GM18868 (cell line): ENCODE results near the gene GJB4.

Source experiments
- ATAC-seq: cut with Tn5 transposase; IDR thresholded peaks from one replicate; pipeline ENCODE4 v1.9.1; 2021; ENCODE audit warnings: mild to moderate bottlenecking, moderate library complexity; ENCODE audit not compliant: unreplicated experiment

The GJB4 gene

DNA sequence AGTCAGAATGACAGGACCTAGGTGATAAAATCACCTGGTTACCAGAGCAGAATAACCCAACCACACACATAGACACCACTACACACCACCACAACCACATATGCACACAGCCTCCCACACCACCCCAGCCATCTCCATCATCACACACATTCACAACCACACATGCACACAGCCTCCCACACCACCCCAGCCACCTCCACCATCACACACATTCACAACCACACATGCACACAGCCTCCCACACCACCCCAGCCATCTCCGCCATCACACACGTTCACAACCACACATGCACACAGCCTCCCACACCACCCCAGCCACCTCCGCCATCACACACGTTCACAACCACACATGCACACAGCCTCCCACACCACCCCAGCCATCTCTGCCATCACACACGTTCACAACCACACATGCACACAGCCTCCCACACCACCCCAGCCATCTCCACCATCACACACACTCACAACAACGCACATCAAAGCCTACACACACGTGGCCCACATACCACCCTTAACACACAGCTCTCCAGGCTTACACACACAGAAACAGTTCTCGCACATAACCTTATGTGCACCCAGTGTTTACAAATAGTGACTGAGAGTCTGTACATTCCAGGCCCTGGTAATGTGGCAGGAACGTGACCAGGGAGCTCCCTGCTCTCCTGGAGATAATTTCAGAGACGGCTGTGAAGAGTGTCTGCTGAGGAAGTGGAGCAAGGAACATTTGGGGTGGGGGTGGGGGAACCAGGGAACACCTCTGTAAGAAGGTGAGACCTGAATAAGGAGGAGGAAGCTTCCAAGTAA, 18.2 kb downstream of the GJB4 start:
- no peak for ATAC-seq

DNA sequence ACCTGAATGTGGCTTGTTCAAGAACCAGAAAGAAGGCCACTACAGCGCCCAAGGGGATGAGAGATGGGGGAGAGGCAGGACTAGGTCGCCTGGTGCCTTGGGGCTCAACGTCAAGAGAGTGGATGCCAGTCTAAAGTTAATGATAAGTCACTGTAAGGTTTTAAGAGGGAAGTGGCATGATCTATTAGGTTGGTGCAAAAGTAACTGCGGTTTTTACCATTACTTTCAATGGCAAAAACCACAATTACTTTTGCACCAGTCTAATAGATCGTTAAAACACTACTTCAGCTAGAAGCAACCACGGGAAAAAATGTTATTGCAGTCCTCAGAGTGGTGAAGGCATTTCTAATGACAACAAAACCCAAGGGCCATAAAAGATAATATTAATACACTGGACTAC, 18.8 kb downstream of the GJB4 start:
- no peak for ATAC-seq

DNA sequence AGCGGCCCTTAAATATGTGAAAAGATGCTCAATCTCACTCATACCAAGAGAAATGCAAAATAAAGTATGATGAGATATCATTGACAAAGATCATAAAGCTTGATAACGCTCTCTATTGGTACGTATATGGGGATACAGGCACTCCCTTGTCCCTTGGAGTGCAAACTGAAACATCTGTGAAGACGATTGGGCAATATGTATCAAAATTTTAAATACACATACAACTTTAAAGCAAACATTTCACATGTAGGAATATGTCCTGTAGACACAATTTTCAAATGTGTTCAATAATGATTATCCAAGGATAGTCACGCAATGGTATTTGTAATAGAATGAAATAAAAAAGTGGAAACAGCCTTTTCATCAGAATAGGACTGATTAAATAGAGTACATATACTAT, 19.5 kb downstream of the GJB4 start:
- ATAC-seq = no peak

GRCh38 chr1:34779526-34779925, 20.0 kb downstream of the GJB4 start:
- no peak for ATAC-seq

DNA sequence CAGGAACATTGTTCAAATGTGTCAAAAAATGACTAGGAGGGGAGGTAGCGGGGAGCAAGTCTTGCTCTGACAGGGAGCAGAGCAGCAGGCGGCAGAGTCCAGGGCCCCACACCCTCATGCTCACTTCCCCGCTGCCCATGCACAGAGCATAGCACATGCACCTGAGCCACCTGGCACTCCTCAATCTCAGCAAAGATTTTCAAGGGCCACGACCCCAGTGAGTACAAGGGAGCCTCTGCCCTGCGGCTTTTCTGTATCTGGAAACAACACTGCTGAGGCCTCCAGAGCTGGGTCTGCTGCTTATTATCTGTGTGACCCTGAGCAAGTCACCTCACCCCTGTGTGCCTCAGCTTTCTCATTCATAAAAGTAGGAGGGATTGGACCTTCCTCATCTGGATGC, 20.4 kb downstream of the GJB4 start:
- ATAC-seq = no peak

- ATAC-seq = no peak
These were observed 21.0 kb downstream of the GJB4 start for GRCh38 chr1:34780528-34780927.

DNA sequence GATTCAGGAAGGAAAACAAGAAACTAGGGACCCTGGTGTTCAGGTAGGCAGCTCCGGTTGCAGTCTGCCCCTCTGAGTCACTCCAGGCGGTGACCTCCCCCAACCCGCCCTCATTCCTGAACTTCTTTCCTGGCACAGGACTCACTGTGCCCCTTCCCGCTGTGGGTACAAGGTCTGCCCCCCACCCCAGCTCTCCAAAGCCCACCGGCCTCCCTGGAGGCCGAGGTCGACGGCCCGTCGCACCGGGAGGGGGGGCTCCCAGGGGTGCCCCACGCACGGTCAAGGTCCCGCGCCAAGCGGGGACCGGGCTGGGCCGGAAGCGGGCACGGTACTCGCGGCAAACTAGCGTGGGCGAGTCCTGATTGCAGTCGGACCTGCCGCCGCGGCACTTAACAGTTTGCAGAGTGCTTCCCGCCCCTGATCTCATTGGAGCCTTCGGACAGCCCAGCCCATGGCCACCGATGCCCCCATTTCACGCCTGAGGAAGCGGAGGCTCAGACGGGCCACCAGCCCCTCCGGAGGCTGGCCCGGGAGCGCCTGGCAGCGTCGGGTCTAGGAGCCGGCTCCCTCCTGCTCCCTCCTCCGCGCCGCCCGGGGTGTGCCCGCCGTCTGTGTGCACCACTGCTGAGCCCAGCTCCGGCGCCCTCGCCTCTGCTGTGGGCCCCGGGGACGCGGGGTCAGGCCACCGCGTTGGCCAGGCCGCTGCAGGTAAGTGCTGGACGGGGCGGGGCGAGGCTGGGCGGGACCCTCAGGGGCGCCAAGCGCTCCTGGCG, 21.7 kb downstream of the GJB4 start, which contains the start of gene GJB3:
TSS of gene GJB3 (plus strand) at position 144 of the 773 bp plus-strand sequence. CDS start 3,549 bp downstream, outside the sequence.
- ATAC-seq = no peak

- ATAC-seq = no peak
These were observed 22.4 kb downstream of the GJB4 start for GRCh38 chr1:34781844-34782391.

DNA sequence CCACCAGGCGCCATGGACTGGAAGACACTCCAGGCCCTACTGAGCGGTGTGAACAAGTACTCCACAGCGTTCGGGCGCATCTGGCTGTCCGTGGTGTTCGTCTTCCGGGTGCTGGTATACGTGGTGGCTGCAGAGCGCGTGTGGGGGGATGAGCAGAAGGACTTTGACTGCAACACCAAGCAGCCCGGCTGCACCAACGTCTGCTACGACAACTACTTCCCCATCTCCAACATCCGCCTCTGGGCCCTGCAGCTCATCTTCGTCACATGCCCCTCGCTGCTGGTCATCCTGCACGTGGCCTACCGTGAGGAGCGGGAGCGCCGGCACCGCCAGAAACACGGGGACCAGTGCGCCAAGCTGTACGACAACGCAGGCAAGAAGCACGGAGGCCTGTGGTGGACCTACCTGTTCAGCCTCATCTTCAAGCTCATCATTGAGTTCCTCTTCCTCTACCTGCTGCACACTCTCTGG, 25.2 kb downstream of the GJB4 start:
- no peak for ATAC-seq

GRCh38 chr1:34785231-34785874, 25.8 kb downstream of the GJB4 start:
- no peak for ATAC-seq

GRCh38 chr1:34785875-34786470, 26.4 kb downstream of the GJB4 start:
- ATAC-seq = no peak

DNA sequence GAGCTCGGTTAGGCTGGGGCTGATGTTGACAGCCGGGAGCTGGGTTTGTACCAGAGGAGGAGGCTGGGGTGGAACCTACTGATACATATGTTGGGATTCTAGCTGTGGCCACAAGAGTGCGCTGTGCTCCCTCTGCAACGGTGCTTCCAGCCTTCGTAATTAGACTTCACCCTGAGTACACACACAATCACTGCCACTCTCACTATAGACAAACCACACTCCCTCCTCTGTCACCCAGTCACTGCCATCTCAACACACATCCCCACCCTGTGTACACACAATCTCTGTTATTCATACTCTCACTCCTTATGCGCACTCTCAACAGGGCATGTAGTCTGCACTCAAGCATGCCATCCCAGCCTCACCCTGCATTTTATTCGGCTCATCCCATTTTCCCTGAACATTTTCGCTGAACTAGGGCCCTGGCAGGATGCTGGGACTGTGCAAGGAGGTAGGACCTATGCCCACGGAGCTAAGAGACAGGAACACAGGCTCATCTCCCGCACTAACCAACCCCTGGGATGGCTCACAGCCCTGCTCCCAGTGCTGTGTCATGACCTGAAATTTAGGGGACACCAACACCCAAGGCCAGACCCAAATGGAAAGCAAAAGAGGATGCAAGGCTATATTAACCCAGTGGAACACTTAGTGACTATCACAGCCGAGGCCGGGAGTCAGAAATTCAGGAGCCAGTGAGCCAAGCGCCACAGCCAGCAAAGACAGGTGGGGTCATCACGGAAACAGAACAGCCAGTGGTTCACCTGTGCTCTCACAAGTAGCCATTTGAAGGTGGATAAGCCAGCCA, 27.2 kb downstream of the GJB4 start:
- no peak for ATAC-seq

DNA sequence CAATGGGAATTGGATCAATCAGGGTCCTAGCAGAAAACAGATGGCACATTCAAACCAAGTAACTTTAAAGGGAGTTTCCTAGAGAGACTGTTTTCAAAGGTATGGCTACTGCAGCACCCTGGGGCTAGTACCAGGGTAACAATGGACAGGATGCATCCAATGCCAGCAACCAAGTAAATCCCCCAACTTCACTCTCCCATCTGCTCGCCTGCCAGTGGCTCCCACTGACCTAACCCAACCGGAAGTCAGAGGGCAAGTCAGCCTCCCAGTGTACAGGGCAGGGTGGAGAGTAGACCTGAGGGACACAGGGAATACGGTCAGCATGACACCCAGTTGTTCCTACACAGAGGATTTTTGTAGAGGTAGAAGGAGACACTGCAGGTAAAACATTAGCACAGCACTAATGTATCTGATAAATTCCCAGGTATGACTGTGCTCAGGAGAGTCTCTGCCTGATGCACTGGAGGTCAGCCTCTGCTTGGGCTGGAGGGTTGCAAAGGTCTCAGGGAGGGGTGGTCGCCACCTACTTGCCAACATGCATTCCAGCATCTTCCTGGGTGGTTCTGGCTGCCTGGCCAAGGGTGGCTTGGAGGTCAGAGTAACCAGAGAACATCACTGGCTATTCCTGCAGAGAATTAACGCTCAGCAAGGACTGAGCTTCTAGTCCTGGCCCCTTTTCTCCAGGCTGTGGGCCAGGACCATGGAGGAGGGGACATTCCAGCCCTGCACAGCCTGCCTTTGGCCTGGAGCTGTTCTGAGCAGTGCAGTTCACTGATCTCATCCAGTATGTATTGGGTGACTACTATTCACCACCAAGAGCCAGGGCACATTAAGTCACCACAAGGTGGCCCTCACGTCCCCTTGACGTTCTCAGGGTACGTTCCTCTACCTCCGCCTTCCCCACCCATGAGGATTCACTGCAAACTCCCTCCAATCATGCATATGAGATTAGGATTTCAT, 28.2 kb downstream of the GJB4 start:
- no peak for ATAC-seq

GRCh38 chr1:34790985-34791384, 31.4 kb downstream of the GJB4 start:
- no peak for ATAC-seq

GRCh38 chr1:34792424-34792823, 32.9 kb downstream of the GJB4 start:
- ATAC-seq = no peak

DNA sequence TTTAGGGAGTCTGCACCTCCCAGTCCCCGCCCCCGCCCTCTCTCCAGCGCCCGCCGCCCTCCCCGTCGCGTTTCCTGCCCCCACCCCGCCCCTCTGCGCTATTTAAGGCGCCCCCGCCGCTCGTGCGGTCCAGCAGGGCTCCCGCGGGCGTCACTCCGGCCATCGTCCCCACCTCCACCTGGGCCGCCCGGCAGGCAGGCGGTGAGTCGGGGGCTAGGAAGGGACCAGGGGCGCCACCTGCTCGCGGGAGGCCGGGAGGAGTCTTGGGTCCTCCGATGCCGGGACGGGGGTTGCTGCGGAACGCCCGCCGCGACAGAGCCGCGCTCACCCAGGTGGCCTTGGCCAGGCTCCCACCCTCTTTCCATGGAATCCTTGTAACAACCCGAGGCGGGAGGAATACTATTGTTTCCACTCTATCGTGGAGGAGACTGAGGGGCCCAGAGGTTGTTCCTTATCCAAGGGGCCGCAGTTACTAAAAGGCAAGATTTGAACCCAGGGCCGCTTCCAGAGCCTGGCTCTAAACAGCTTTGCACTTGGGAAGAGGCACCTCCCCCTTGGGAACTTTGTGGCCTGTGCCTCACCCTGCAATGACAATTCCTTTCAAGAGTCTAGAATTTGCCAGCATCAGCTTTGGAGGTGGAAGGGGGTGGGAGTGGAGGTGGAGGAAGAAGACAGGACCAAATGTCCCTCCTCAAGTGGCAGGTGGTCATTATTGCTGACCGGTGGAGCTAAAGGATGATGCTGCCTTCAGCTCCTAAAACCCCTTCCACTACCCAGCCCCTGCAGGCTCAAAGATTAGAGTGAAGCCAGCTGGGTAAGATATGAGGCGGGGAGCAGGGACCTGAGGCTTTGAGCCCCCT, 33.6 kb downstream of the GJB4 start, which contains the start of gene GJA4:
TSS of gene GJA4 (plus strand) at position 132 of the 860 bp plus-strand sequence. CDS start 1,215 bp downstream, outside the sequence.
- no peak for ATAC-seq

GRCh38 chr1:34794001-34794789, 34.7 kb downstream of the GJB4 start:
- no peak for ATAC-seq
